Measurements from ENCODE around the gene PRSS48. TPM values are rescaled to one million over a fixed set of nuclear protein-coding genes. Genes with fewer than 3 reads are reported as not detected.

PRSS48 gene
- total RNA-seq, 1 experiment from 2014 or later, result not detected

GRCh38 chr4:151324752-151325110 lies 47.8 kb downstream of the PRSS48 start:
- peaks cover 46% of the 10 kb centered on the region for H3K79me2 ChIP-seq (ENCODE audit: insufficient read depth, low read length)
- no peaks in the 10 kb centered on the region for H3K9me3 ChIP-seq (ENCODE audit: control insufficient read depth in 1 of 2, insufficient read depth in 1 of 2, low read depth in 1 of 2, low read length in 2 of 2)
- peak overlapping the region; percentile 83 for H3K9ac ChIP-seq (ENCODE audit: low read length)
- no peaks in the 10 kb centered on the region for H3K9me2 ChIP-seq (ENCODE audit: insufficient read depth)
- intact Hi-C loops (cut with micrococcal nuclease), result loop anchor here (5.0 kb wide), 1 partner anchor 83 kb away; the partner anchor contains the start of gene FHIP1A
- H3K4me2 ChIP-seq (ENCODE audit: low read length), result peak overlapping the region; percentile 85
- DNase-seq (ENCODE audit: low read depth, low spot score), result peak; percentile 90
- no peaks in the 10 kb centered on the region for H3K27me3 ChIP-seq (ENCODE audit: insufficient read depth, low read length)
- no peaks in the 10 kb centered on the region for H3K36me3 ChIP-seq (ENCODE audit: control insufficient read depth in 1 of 2, insufficient read depth in 2 of 2, low read length in 2 of 2)
- peaks cover 38 to 66% of the 10 kb centered on the region in 2 experiments for H3K4me1 ChIP-seq (ENCODE audit: control insufficient read depth in 1 of 2, insufficient read depth in 2 of 2, low read length in 2 of 2)
- peak; percentile 18 for TF ChIP-seq ZBTB33 (IDR thresholded peaks at IDR 0.05; ENCODE audit: extremely low read depth, insufficient replicate concordance, low read length)
- peak; percentile 61 for TF ChIP-seq POLR2AphosphoS5 (IDR thresholded peaks at IDR 0.05; ENCODE audit: low read depth, low read length)
- no peak for TF ChIP-seq POLR2A (IDR thresholded peaks at IDR 0.05; ENCODE audit: borderline replicate concordance, extremely low read depth, insufficient read depth, insufficient read length)
- peak; percentile 86 for TF ChIP-seq JUND (IDR thresholded peaks at IDR 0.05)
- TF ChIP-seq, protein P1, sequence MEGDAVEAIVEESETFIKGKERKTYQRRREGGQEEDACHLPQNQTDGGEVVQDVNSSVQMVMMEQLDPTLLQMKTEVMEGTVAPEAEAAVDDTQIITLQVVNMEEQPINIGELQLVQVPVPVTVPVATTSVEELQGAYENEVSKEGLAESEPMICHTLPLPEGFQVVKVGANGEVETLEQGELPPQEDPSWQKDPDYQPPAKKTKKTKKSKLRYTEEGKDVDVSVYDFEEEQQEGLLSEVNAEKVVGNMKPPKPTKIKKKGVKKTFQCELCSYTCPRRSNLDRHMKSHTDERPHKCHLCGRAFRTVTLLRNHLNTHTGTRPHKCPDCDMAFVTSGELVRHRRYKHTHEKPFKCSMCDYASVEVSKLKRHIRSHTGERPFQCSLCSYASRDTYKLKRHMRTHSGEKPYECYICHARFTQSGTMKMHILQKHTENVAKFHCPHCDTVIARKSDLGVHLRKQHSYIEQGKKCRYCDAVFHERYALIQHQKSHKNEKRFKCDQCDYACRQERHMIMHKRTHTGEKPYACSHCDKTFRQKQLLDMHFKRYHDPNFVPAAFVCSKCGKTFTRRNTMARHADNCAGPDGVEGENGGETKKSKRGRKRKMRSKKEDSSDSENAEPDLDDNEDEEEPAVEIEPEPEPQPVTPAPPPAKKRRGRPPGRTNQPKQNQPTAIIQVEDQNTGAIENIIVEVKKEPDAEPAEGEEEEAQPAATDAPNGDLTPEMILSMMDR (IDR thresholded peaks at IDR 0.05 in 2 of 3, conservative IDR thresholded peaks at IDR 0.05 in 1 of 3; ENCODE audit: borderline replicate concordance in 1 of 3, insufficient read depth in 1 of 3, low read depth in 2 of 3, low read length in 2 of 3), result no peak
- peak; percentile 16; the same call in 1 of the 2 replicates for TF ChIP-seq SIN3A (IDR thresholded peaks at IDR 0.05; ENCODE audit: low read depth)
- TF ChIP-seq, protein P2, sequence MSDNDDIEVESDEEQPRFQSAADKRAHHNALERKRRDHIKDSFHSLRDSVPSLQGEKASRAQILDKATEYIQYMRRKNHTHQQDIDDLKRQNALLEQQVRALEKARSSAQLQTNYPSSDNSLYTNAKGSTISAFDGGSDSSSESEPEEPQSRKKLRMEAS (IDR thresholded peaks at IDR 0.05), result peak; percentile 97
- TF ChIP-seq SP1 (IDR thresholded peaks at IDR 0.05; ENCODE audit: low read depth), result peak; percentile 49
- TF ChIP-seq FOSL1 (IDR thresholded peaks at IDR 0.05; ENCODE audit: low read depth), result peak; percentile 91
- peak; percentile 62 for TF ChIP-seq YY1 (IDR thresholded peaks at IDR 0.05; ENCODE audit: extremely low read depth, insufficient replicate concordance, low read depth, low read length)
- peak overlapping the region; percentile 96 for H3K27ac ChIP-seq (ENCODE audit: low read depth, low read length)
- peak; percentile 70 for ATAC-seq
- no peak overlapping the region for H2AFZ ChIP-seq (ENCODE audit: low read depth, low read length, poor library complexity, severe bottlenecking)
- H3K4me3 ChIP-seq (replicated peaks in 1 of 2; ENCODE audit: low read depth in 1 of 2, low read length in 2 of 2), result peak overlapping the region; percentile 57 to 69
- CTCF ChIA-PET, result interaction anchor here (0.6 to 1.2 kb wide), 3 partner anchors 20 to 48 kb away, joined by 3 read pairs; partner anchors contain the start of gene PRSS48
- RAD21 ChIA-PET (ENCODE audit: low non-redundant PET in 1 of 2, low total read pairs in 2 of 2, uncharacterized antibody in 2 of 2, unreplicated experiment in 2 of 2), result no interaction called here
- POLR2A ChIA-PET, result interaction anchor here (1.4 to 2.3 kb wide), 3 partner anchors 8 to 13 kb away, joined by 3 to 15 read pairs (median 5); no protein-coding TSS in a partner anchor
- no TSS peak for BruUV-seq (replicated peaks)
- H4K20me1 ChIP-seq (ENCODE audit: insufficient read depth), result no peaks in the 10 kb centered on the region
